Spleen (tissue), 11 donors: ENCODE data around the gene TMEM72. TPM values are rescaled to one million over a fixed set of nuclear protein-coding genes. Genes with fewer than 3 reads are reported as not detected.
A peak's percentile ranks its signal among the peaks of the same experiment; 100 is the strongest.

Source experiments
- DNase-seq: peaks from one replicate; pipeline ENCODE4 v3.0.0-alpha.2; 2020
- H3K27ac ChIP-seq, 8 donors: fragments of 200-600 bp; sonication (generic) in 7 of 8; 1 replicate in 4 of 8; 2 replicates in 4 of 8; pipeline versions ENCODE4 v1.5.0 to v1.8.0; 2016 to 2021; ENCODE audit warnings: inconsistent platforms in 4 of 8, mild to moderate bottlenecking in 4 of 8, moderate library complexity in 1 of 8
- H3K27me3 ChIP-seq, 7 donors: fragments of 200-600 bp; sonication (generic) in 6 of 7; replicated peaks in 1 of 7; 1 replicate in 4 of 7; 2 replicates in 3 of 7; pipeline versions ENCODE4 v1.5.0 to v1.8.0; 2016 to 2021; ENCODE audit warnings: inconsistent platforms in 3 of 7, mild to moderate bottlenecking in 1 of 7
- H3K36me3 ChIP-seq, 6 donors: fragments of 200-600 bp; sonication (generic) in 5 of 6; 1 replicate in 4 of 6; 2 replicates in 2 of 6; pipeline versions ENCODE4 v1.5.0 to v1.8.0; 2016 to 2021; ENCODE audit warnings: inconsistent platforms in 2 of 6
- H3K4me1 ChIP-seq, 6 donors: fragments of 200-600 bp; sonication (generic) in 5 of 6; 1 replicate in 3 of 6; 2 replicates in 3 of 6; pipeline versions ENCODE4 v1.5.0 to v1.8.0; 2016 to 2021; ENCODE audit warnings: inconsistent platforms in 3 of 6
- H3K4me3 ChIP-seq, 8 donors: fragments of 200-600 bp; sonication (generic) in 7 of 8; 1 replicate in 4 of 8; 2 replicates in 4 of 8; pipeline versions ENCODE4 v1.5.0 to v1.8.0; 2016 to 2021; ENCODE audit warnings: inconsistent platforms in 4 of 8, mild to moderate bottlenecking in 4 of 8, moderate library complexity in 2 of 8
- H3K9me3 ChIP-seq, 8 donors: fragments of 200-600 bp; sonication (generic) in 7 of 8; 1 replicate in 4 of 8; 2 replicates in 4 of 8; pipeline versions ENCODE4 v1.5.0 to v1.8.0; 2016 to 2021; ENCODE audit warnings: inconsistent platforms in 4 of 8
- POLR2A ChIP-seq, 3 donors: fragments of 450-650 bp; IDR thresholded peaks; one replicate each; pipeline ENCODE4 v1.5.1; 2017; ENCODE audit warnings: antibody characterized with exemption in 3 of 3, mild to moderate bottlenecking in 1 of 3
- POLR2AphosphoS5 ChIP-seq, 3 donors: sonication (generic); formaldehyde crosslinking; IDR thresholded peaks; one replicate each; pipeline ENCODE4 v1.5.1; 2017; ENCODE audit warnings: antibody characterized with exemption in 3 of 3
- WGBS, 5 donors: extraction: QIAGEN DNeasy Blood & Tissue Kit in 3 of 5; methylation state at CpG; one replicate each; pipeline versions ENCODE4 v1.1.5 to v1.1.7; 2013 to 2018; 5-methylcytosine and 5-hydroxymethylcytosine counted together
- intact Hi-C: fragments of 100-400 bp; cut with DNase I; formaldehyde crosslinking; loops from one replicate; pipeline ENCODE4 v1.15.0; 2023; ENCODE audit warnings: low total_unique reads
- polyA plus RNA-seq, 3 donors: library from polyadenylated mRNA; stranded (reverse); fragments of 200-250 nt; gene quantifications; one replicate each; pipeline ENCODE4 v1.2.1, GENCODE V29; 2013
- total RNA-seq, 7 donors: library from RNA; depleted of rRNA in 3 of 7; stranded (reverse); fragments of >200 nt in 3 of 7; fragmentation: NEBNext Ultra II Directional in 4 of 7; extraction: Animal tissue kit (Norgen Biotek cat#: 25700) in 4 of 7; gene quantifications; one replicate each; pipeline versions ENCODE4 v1.1.0 to v1.2.1, GENCODE V29; 2016 to 2021
- TF ChIP-seq, protein P1 (sequence below), 11 experiments: fragments of 200-600 bp in 7 of 11; fragments of 450-650 bp in 4 of 11; sonication (generic) in 4 of 11; IDR thresholded peaks in 8 of 11; conservative IDR thresholded peaks in 3 of 11; 1 replicate in 7 of 11; 2 replicates in 4 of 11; pipeline versions ENCODE4 v1.4.0 to v1.8.0; 2016 to 2021; ENCODE audit warnings: antibody characterized with exemption in 11 of 11, inconsistent platforms in 4 of 11, mild to moderate bottlenecking in 1 of 11
- donor health status: healthy with polysubstance abuse.
- donor health status: DM: no; HTN: no; CAD: no; lungs with moderate emphysema.
- donor health status: DM: no; HTN: no; CAD: no.
- donor health status: Bipolar disorder and iron deficiency.
- donor health status: healthy.
- donor health status: DM: no; HTN: no; CAD: no.
- donor health status: DM: yes; HTN: yes; CAD: no.

The TMEM72 gene
- total and polyA plus RNA-seq, 10 donors, result 0.04 TPM; not detected in 9

DNA sequence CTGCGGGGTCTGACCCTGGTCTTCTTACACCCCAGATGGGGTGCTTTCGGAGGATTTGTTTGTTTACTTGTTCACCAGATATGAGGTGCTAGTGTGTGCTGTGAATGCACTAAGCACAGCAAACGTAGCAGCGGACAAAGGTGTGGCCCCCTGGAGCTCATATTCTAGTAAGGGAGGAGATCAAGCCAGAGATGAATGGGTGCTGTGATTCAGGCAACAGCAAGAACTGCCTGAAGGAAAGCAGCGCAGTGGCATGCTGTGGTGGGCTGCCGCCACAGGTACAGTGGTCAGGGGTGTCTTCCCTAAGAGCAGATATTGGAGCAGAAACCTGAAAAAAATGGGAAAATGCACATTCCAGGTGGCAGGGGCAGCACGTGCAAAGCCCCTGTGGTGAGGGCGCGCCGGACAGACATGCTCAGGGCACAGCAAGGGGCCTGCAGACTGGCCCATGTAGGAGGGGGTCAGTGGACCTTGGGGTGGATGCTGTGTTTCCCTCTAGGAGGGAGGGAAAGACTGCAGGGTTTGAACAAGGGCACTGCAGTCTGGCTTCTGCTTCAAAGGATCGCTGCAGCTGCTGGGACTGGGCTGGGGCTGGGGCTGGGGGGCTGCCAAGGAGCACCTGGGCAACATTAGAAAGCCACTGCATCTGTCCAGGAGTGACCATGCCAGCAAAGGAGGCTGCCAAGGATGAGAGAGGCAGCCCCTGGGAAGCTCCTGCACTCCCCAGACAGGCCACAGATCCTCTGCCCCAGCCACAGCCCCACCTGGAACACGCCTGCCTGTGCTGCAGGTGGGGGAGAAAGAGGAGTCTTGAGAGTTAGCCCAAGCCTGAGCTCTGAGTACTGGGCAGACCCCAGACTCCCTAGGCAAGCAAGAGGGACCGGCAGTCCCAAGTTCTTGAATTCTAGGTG lies 68.4 kb downstream of the TMEM72 start:
- H3K4me1 ChIP-seq, result peaks cover under 1 to 76% (median 57%) of the 10 kb centered on the region in 6 donors
- 80 to 91% (median 89%) methylated on average over 12 to 13 of the region's 13 CpGs for WGBS, 5 donors
- H3K36me3 ChIP-seq, result peaks cover 0 to 52% (median 4%) of the 10 kb centered on the region in 6 donors
- TF ChIP-seq POLR2AphosphoS5 (IDR thresholded peaks at IDR 0.05) (no peak), POLR2A (IDR thresholded peaks at IDR 0.05) (no peak)
- TF ChIP-seq, protein P1, sequence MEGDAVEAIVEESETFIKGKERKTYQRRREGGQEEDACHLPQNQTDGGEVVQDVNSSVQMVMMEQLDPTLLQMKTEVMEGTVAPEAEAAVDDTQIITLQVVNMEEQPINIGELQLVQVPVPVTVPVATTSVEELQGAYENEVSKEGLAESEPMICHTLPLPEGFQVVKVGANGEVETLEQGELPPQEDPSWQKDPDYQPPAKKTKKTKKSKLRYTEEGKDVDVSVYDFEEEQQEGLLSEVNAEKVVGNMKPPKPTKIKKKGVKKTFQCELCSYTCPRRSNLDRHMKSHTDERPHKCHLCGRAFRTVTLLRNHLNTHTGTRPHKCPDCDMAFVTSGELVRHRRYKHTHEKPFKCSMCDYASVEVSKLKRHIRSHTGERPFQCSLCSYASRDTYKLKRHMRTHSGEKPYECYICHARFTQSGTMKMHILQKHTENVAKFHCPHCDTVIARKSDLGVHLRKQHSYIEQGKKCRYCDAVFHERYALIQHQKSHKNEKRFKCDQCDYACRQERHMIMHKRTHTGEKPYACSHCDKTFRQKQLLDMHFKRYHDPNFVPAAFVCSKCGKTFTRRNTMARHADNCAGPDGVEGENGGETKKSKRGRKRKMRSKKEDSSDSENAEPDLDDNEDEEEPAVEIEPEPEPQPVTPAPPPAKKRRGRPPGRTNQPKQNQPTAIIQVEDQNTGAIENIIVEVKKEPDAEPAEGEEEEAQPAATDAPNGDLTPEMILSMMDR (IDR thresholded peaks at IDR 0.05 in 8 of 11, conservative IDR thresholded peaks at IDR 0.05 in 3 of 11), result no peak
- peak overlapping the region; percentile 57 to 84 (median 77) for H3K27ac ChIP-seq
- DNase-seq, result peak; percentile 69
- no peak overlapping the region for H3K4me3 ChIP-seq
- H3K9me3 ChIP-seq, result no peaks in the 10 kb centered on the region
- H3K27me3 ChIP-seq, result no peaks in the 10 kb centered on the region
- intact Hi-C loops, result loop anchor here (5.0 kb wide), 1 partner anchor 47 kb away; no protein-coding TSS in a partner anchor

DNA sequence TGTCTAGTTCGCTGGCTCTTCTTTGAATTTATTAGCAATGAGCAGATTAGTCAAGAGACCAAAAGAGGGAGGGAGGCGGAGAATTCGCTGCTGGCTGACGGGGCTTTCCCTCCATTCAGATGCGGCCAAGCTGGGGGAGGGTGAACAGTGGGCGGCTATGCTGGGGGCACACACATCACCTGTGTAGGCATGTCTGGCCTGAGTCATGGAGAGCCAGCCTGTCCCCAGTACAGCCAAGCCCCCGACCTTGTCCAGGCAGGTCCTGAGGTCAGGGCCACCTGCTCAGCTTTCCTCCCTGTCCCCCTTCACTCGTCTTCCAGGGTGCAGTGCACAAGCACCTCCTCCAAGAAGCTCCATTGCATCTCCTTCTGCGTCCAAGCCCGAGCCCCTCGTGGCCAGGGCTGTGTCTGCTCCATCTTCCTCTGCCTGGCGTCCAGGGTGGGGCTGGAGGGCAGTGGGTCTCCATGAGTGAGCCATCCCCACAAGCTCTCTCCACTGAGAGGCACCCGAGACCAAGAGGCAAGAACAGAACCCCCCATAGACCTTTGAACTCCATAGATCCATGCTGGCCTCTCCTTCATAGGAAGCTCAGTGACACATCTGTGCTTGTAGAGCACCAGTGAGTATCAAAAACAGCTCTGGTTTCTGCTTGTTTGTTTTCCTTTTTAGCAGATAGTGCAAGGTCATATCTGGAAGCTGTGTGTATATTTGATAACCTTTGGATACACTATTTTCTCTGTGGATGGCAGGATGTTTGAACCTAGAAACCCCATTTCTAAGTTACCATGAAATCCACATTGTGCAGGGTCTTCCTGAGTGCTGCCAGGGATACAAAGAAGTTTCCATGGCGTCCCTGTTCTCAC lies 69.4 kb downstream of the TMEM72 start:
- peak in 1 of 3 donors; percentile 11 for TF ChIP-seq POLR2AphosphoS5 (IDR thresholded peaks at IDR 0.05)
- TF ChIP-seq POLR2A (IDR thresholded peaks at IDR 0.05), result no peak
- TF ChIP-seq, protein P1 (IDR thresholded peaks at IDR 0.05 in 8 of 11, conservative IDR thresholded peaks at IDR 0.05 in 3 of 11), result no peak
- Histone ChIP-seq H3K27ac (peak overlapping the region in 5 of 8 donors; percentile 10 to 57 (median 45)), H3K36me3 (peaks cover 0 to 63% (median 9%) of the 10 kb centered on the region in 6 donors), H3K4me1 (peaks cover 0 to 66% (median 49%) of the 10 kb centered on the region in 6 donors), H3K9me3 (no peaks in the 10 kb centered on the region), H3K4me3 (no peak overlapping the region), H3K27me3 (no peaks in the 10 kb centered on the region)
- DNase-seq, result peak; percentile 74
- WGBS, 5 donors, result 68 to 83% (median 71%) methylated on average over 14 of the region's 14 CpGs
- intact Hi-C loops, result no loop called here

GRCh38 chr10:44981172-44982113 lies 70.3 kb downstream of the TMEM72 start:
- DNase-seq, result no peak
- intact Hi-C loops, result no loop called here
- Histone ChIP-seq H3K27ac (peak overlapping the region in 6 of 8 donors; percentile 9 to 57 (median 43)), H3K36me3 (peaks cover 0 to 68% (median 9%) of the 10 kb centered on the region in 6 donors), H3K4me1 (peaks cover 0 to 57% (median 41%) of the 10 kb centered on the region in 6 donors), H3K4me3 (no peak overlapping the region), H3K9me3 (no peaks in the 10 kb centered on the region), H3K27me3 (no peaks in the 10 kb centered on the region)
- WGBS, 5 donors, result 77 to 82% (median 80%) methylated on average over 11 of the region's 11 CpGs
- no peak for TF ChIP-seq POLR2AphosphoS5 (IDR thresholded peaks at IDR 0.05)
- TF ChIP-seq POLR2A (IDR thresholded peaks at IDR 0.05), result no peak
- TF ChIP-seq, protein P1 (IDR thresholded peaks at IDR 0.05 in 8 of 11, conservative IDR thresholded peaks at IDR 0.05 in 3 of 11), result no peak
